WTC11 (cell line): ENCODE measurements around the gene LRRC61. TPM values are rescaled to one million over a fixed set of nuclear protein-coding genes. Genes with fewer than 3 reads are reported as not detected.
A peak's percentile ranks its signal among the peaks of the same experiment; 100 is the strongest.
"Not testable (repeated sequence)": the region's sequence is repeated elsewhere in the genome, so short reads cannot be mapped to it uniquely, and the experiment has no call there.

Experiments used
- ATAC-seq: fragments of 200-7000 bp; cut with Tn5 transposase; 2 replicates; pipeline ENCODE4 v1.10.0; 2021; ENCODE audit warnings: mild to moderate bottlenecking, moderate library complexity
- CTCF ChIA-PET: fragments of 300-600 bp; sonication (Branson Sonifier 250); formaldehyde crosslinking; loops from one replicate; lab custom pipeline; 2021; ENCODE audit warnings: antibody characterized with exemption; lab: Charles Lee
- POLR2A ChIA-PET: fragments of 350-600 bp; sonication (Branson Sonifier 250); formaldehyde crosslinking; loops from one replicate; lab custom pipeline; 2021; ENCODE audit warnings: antibody characterized with exemption; lab: Charles Lee
- DNase-seq: peaks from one replicate; pipeline ENCODE4 v3.0.0; 2021; ENCODE audit warnings: low spot score
- H3K27ac Mint-ChIP-seq: 2 replicates; pipeline ENCODE4 v1.8.0; 2021; ENCODE audit warnings: mixed read lengths
- H3K27me3 Mint-ChIP-seq: 2 replicates; pipeline ENCODE4 v1.8.0; 2021; ENCODE audit warnings: low read depth, mild to moderate bottlenecking, moderate library complexity, mixed read lengths
- H3K36me3 Mint-ChIP-seq: 2 replicates; pipeline ENCODE4 v1.8.0; 2021; ENCODE audit warnings: mixed read lengths
- H3K4me1 Mint-ChIP-seq: 2 replicates; pipeline ENCODE4 v1.8.0; 2022; ENCODE audit warnings: mixed read lengths
- H3K4me3 Mint-ChIP-seq: 2 replicates; pipeline ENCODE4 v1.8.0; 2021; ENCODE audit warnings: mild to moderate bottlenecking, moderate library complexity, mixed read lengths
- H3K9me3 Mint-ChIP-seq: 2 replicates; pipeline ENCODE4 v1.8.0; 2021; ENCODE audit warnings: mixed read lengths
- AR ChIP-seq: fragments of 250-450 bp; sonication (Bioruptor Pico); IDR thresholded peaks from 2 replicates; pipeline ENCODE4 v1.9.0; 2021; ENCODE audit warnings: mild to moderate bottlenecking
- GRHL2 ChIP-seq: fragments of 250-450 bp; sonication (Bioruptor Pico); IDR thresholded peaks from 2 replicates; pipeline ENCODE4 v1.8.0; 2022; ENCODE audit warnings: mild to moderate bottlenecking, moderate library complexity; ENCODE audit not compliant: insufficient replicate concordance, severe bottlenecking
- HMGXB4 ChIP-seq: sonication (generic); formaldehyde crosslinking; IDR thresholded peaks from 2 replicates; pipeline ENCODE4 v1.8.1; 2023; ENCODE audit warnings: mild to moderate bottlenecking, moderate library complexity, missing genetic modification reagents
- KAT7 ChIP-seq: sonication (generic); formaldehyde crosslinking; IDR thresholded peaks from 2 replicates; pipeline ENCODE4 v1.8.1; 2023; ENCODE audit warnings: missing genetic modification reagents, mild to moderate bottlenecking, borderline replicate concordance
- NFYB ChIP-seq: sonication (generic); formaldehyde crosslinking; conservative IDR thresholded peaks from 2 replicates; pipeline ENCODE4 v1.8.0; 2022; ENCODE audit warnings: low read depth, missing genetic modification reagents
- NR2C2 ChIP-seq: sonication (generic); formaldehyde crosslinking; IDR thresholded peaks from 2 replicates; pipeline ENCODE4 v1.8.0; 2022; ENCODE audit warnings: mild to moderate bottlenecking, missing genetic modification reagents
- ZNF138 ChIP-seq: sonication (generic); formaldehyde crosslinking; conservative IDR thresholded peaks from 2 replicates; pipeline ENCODE4 v1.8.1; 2022; ENCODE audit warnings: mild to moderate bottlenecking, moderate library complexity, missing genetic modification reagents
- total RNA-seq: library from RNA; stranded (reverse); gene quantifications from 3 replicates; pipeline ENCODE4 v1.2.3, GENCODE V29; 2021
- TF ChIP-seq, protein P1 (sequence below): sonication (generic); formaldehyde crosslinking; IDR thresholded peaks from 2 replicates; pipeline ENCODE4 v1.8.0; 2023; ENCODE audit warnings: missing genetic modification reagents
- TF ChIP-seq, protein P2 (sequence below): sonication (generic); formaldehyde crosslinking; IDR thresholded peaks from 2 replicates; pipeline ENCODE4 v1.8.1; 2023; ENCODE audit warnings: mild to moderate bottlenecking, missing genetic modification reagents, moderate library complexity
- TF ChIP-seq, protein P3 (sequence below): fragments of 250-450 bp; sonication (Bioruptor Pico); IDR thresholded peaks from 2 replicates; pipeline ENCODE4 v1.9.0; 2021; ENCODE audit warnings: mild to moderate bottlenecking, borderline replicate concordance
- TF ChIP-seq, protein P4 (sequence below): fragments of 200-600 bp; IDR thresholded peaks from 2 replicates; pipeline ENCODE4 v1.8.0; 2022; ENCODE audit warnings: antibody characterized with exemption

Gene LRRC61
- total RNA-seq, 1 experiment from 2014 or later = 27.7 TPM

DNA sequence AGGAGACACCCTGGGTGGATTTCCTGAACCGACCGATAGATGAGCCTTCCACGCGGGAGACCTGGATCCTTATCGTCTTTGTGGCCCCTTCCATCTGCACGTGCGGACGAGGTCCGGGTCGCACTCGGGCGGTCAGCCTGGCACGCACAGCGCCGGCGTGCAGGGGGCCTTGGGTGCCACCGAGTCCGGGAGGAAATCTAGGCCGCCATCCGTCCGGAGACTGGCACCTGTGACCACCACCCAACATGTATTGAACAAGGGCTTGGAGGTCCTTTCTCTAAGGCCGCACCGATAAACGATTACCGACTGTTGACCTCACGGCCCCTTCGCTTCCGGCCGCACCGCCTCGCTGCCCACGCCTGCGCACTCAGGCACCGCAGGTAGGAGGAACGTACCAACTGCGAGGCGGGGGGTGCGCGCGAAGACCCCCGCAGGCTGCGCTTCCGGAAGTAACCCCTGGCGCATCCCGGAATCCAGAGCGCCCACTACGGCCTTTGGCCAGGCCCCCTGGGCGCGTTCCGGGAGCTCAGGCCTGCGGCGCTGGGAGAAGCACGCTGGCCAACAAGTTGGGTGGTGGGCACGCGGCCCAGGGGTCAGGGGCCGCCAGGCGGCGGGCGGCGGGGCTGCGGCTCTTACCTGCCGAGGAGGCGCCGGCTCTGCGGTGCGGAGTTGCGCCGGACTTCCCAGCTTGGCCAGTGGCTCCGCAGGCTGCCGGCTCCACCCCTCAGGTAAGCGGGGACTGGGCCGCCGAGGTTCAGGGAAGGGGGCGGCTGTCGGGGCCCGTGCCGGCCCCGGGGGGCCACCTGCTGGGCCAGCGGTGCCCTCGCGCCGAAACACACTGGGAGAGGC lies at the start of gene LRRC61, which contains the start of gene ACTR3C (continued):
- TF ChIP-seq ZNF138 (CRISPR knock-in tag) (no peak), KAT7 (no peak), AR (no peak), NFYB (CRISPR knock-in tag) (no peak), HMGXB4 (CRISPR knock-in tag) (peak; percentile 81; the same call in 1 of the 2 replicates), NR2C2 (no peak), GRHL2 (CRISPR knock-in tag) (no peak)
- TF ChIP-seq, protein P1, sequence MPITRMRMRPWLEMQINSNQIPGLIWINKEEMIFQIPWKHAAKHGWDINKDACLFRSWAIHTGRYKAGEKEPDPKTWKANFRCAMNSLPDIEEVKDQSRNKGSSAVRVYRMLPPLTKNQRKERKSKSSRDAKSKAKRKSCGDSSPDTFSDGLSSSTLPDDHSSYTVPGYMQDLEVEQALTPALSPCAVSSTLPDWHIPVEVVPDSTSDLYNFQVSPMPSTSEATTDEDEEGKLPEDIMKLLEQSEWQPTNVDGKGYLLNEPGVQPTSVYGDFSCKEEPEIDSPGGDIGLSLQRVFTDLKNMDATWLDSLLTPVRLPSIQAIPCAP (CRISPR knock-in tag) = no peak
- TF ChIP-seq, protein P2, sequence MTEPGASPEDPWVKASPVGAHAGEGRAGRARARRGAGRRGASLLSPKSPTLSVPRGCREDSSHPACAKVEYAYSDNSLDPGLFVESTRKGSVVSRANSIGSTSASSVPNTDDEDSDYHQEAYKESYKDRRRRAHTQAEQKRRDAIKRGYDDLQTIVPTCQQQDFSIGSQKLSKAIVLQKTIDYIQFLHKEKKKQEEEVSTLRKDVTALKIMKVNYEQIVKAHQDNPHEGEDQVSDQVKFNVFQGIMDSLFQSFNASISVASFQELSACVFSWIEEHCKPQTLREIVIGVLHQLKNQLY = no peak
- TF ChIP-seq, protein P3, sequence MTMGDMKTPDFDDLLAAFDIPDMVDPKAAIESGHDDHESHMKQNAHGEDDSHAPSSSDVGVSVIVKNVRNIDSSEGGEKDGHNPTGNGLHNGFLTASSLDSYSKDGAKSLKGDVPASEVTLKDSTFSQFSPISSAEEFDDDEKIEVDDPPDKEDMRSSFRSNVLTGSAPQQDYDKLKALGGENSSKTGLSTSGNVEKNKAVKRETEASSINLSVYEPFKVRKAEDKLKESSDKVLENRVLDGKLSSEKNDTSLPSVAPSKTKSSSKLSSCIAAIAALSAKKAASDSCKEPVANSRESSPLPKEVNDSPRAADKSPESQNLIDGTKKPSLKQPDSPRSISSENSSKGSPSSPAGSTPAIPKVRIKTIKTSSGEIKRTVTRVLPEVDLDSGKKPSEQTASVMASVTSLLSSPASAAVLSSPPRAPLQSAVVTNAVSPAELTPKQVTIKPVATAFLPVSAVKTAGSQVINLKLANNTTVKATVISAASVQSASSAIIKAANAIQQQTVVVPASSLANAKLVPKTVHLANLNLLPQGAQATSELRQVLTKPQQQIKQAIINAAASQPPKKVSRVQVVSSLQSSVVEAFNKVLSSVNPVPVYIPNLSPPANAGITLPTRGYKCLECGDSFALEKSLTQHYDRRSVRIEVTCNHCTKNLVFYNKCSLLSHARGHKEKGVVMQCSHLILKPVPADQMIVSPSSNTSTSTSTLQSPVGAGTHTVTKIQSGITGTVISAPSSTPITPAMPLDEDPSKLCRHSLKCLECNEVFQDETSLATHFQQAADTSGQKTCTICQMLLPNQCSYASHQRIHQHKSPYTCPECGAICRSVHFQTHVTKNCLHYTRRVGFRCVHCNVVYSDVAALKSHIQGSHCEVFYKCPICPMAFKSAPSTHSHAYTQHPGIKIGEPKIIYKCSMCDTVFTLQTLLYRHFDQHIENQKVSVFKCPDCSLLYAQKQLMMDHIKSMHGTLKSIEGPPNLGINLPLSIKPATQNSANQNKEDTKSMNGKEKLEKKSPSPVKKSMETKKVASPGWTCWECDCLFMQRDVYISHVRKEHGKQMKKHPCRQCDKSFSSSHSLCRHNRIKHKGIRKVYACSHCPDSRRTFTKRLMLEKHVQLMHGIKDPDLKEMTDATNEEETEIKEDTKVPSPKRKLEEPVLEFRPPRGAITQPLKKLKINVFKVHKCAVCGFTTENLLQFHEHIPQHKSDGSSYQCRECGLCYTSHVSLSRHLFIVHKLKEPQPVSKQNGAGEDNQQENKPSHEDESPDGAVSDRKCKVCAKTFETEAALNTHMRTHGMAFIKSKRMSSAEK (CRISPR knock-in tag) = no peak

GRCh38 chr7:150276132-150276695 lies 46.9 kb upstream of the LRRC61 start:
- H3K36me3 Mint-ChIP-seq, POLR2A ChIA-PET, H3K9me3 Mint-ChIP-seq, H3K4me3 Mint-ChIP-seq, CTCF ChIA-PET, H3K27ac Mint-ChIP-seq: not testable (repeated sequence)
- Mint-ChIP-seq H3K4me1 (peaks cover 33% of the 10 kb centered on the region), H3K27me3 (peaks cover 11% of the 10 kb centered on the region)
- DNase-seq (peak; percentile 42), ATAC-seq (peak; percentile 88)
- TF ChIP-seq, protein P4, sequence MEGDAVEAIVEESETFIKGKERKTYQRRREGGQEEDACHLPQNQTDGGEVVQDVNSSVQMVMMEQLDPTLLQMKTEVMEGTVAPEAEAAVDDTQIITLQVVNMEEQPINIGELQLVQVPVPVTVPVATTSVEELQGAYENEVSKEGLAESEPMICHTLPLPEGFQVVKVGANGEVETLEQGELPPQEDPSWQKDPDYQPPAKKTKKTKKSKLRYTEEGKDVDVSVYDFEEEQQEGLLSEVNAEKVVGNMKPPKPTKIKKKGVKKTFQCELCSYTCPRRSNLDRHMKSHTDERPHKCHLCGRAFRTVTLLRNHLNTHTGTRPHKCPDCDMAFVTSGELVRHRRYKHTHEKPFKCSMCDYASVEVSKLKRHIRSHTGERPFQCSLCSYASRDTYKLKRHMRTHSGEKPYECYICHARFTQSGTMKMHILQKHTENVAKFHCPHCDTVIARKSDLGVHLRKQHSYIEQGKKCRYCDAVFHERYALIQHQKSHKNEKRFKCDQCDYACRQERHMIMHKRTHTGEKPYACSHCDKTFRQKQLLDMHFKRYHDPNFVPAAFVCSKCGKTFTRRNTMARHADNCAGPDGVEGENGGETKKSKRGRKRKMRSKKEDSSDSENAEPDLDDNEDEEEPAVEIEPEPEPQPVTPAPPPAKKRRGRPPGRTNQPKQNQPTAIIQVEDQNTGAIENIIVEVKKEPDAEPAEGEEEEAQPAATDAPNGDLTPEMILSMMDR = peak; percentile 77

DNA sequence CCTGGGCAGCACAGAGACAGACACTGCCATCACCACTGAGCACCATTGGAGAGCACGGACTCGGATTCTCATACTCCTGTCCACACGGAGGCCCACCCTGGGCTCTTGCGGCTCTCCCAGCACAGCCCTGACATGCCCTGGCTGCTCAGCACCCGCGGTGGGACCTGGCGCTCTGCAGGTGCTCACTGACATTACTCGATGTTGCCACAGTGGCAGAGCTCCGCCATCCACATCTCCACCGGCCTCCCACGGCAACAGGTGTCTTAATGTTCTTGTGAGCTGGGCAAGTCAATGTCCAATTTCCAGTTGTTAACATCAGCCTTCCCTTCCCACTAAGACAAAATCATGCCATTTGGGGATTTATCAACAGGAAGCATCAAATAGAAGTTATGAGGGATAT lies 44.8 kb upstream of the LRRC61 start:
- H3K9me3 Mint-ChIP-seq, H3K36me3 Mint-ChIP-seq, H3K4me3 Mint-ChIP-seq, POLR2A ChIA-PET, ATAC-seq, DNase-seq, H3K27ac Mint-ChIP-seq, CTCF ChIA-PET: not testable (repeated sequence)
- H3K27me3 Mint-ChIP-seq = peaks cover 11% of the 10 kb centered on the region
- peaks cover 33% of the 10 kb centered on the region for H3K4me1 Mint-ChIP-seq

- H3K27ac Mint-ChIP-seq, DNase-seq, H3K36me3 Mint-ChIP-seq, CTCF ChIA-PET, POLR2A ChIA-PET, ATAC-seq, H3K9me3 Mint-ChIP-seq, H3K4me3 Mint-ChIP-seq: not testable (repeated sequence)
- Mint-ChIP-seq H3K27me3 (peaks cover 11% of the 10 kb centered on the region), H3K4me1 (peaks cover 26% of the 10 kb centered on the region)
Observed at GRCh38 chr7:150281681-150282403, 41.3 kb upstream of the LRRC61 start.

GRCh38 chr7:150283111-150283510 lies 40.0 kb upstream of the LRRC61 start:
- H3K9me3 Mint-ChIP-seq, POLR2A ChIA-PET, H3K4me3 Mint-ChIP-seq, ATAC-seq, H3K27ac Mint-ChIP-seq, DNase-seq, H3K36me3 Mint-ChIP-seq, H3K27me3 Mint-ChIP-seq, CTCF ChIA-PET: not testable (repeated sequence)
- H3K4me1 Mint-ChIP-seq = peaks cover 21% of the 10 kb centered on the region
